ENCODE data around the gene RIMOC1. TPM values are rescaled to one million over a fixed set of nuclear protein-coding genes. Genes with fewer than 3 reads are reported as not detected.

The RIMOC1 gene
- total and polyA plus RNA-seq, 3 experiments from 2014 or later = 8.4 to 36.5 (median 34.6) TPM

- Mint-ChIP-seq H3K27me3 (no peaks in the 10 kb centered on the region), H3K36me3 (peaks cover 6 to 47% (median 21%) of the 10 kb centered on the region in 3 donors), H3K9me3 (no peaks in the 10 kb centered on the region), H3K27ac (peak overlapping the region in 3 of 8 donors; percentile 19 to 79 (median 38)), H3K4me3 (no peak overlapping the region), H3K4me1 (peaks cover 16 to 27% (median 20%) of the 10 kb centered on the region in 3 donors)
- ChIA-PET POLR2A (no interaction called here), CTCF (no interaction called here)
- no peaks in the 10 kb centered on the region for H3K9me3 ChIP-seq (ENCODE audit: low read length)
- peaks cover 14% of the 10 kb centered on the region for H3K36me3 ChIP-seq (ENCODE audit: insufficient read depth, low read length)
- H3K27ac ChIP-seq (ENCODE audit: low read depth, low read length) = no peak overlapping the region
- H3K27me3 ChIP-seq (ENCODE audit: insufficient read depth, low read length, poor library complexity, severe bottlenecking) = no peaks in the 10 kb centered on the region
- no peak for DNase-seq
- peaks cover 12% of the 10 kb centered on the region for H3K4me1 ChIP-seq (ENCODE audit: insufficient read depth, low read length)
- no peak overlapping the region for H3K4me3 ChIP-seq (ENCODE audit: low read length)
These were observed 17.7 kb downstream of the RIMOC1 start for GRCh38 chr5:41921874-41922273.

DNA sequence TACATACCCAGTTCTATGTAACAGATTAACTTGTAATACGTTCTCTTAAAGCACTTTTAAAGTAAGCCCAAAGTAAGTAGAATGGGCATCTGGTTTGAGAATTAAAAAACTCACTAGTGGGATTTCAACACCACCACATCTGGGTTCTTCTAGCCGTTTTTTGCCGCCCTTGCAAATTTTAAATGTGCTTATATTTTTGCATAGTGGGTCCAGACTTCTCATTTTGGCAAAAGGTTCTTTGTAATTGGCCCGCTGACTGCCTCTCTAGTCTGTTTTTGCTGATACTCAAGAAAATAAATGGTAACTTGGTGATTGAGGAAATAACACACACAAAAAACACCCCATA, 20.4 kb downstream of the RIMOC1 start:
- Histone ChIP-seq H3K4me1 (ENCODE audit: insufficient read depth, low read length) (peaks cover 12% of the 10 kb centered on the region), H3K36me3 (ENCODE audit: insufficient read depth, low read length) (no peaks in the 10 kb centered on the region), H3K27me3 (ENCODE audit: insufficient read depth, low read length, poor library complexity, severe bottlenecking) (no peaks in the 10 kb centered on the region), H3K4me3 (ENCODE audit: low read length) (peak overlapping the region; percentile 78), H3K27ac (ENCODE audit: low read depth, low read length) (peak overlapping the region; percentile 98), H3K9me3 (ENCODE audit: low read length) (no peaks in the 10 kb centered on the region)
- no peak for DNase-seq
- H3K27ac Mint-ChIP-seq = peak overlapping the region; percentile 84 to 99 (median 96)
- H3K4me1 Mint-ChIP-seq = peaks cover 19 to 30% (median 25%) of the 10 kb centered on the region in 3 donors
- H3K36me3 Mint-ChIP-seq = peaks cover 0 to 24% (median 12%) of the 10 kb centered on the region in 3 donors
- POLR2A ChIA-PET = interaction anchor here (1.1 to 1.7 kb wide), 3 partner anchors 11 to 54 kb away, joined by 3 to 46 read pairs (median 13); partner anchors contain the start of genes OXCT1 and RIMOC1
- H3K9me3 Mint-ChIP-seq = no peaks in the 10 kb centered on the region
- H3K4me3 Mint-ChIP-seq = peak overlapping the region; percentile 72 to 96 (median 81)
- CTCF ChIA-PET = interaction anchor here (1.0 to 1.4 kb wide), 3 partner anchors 10 to 68 kb away, joined by 3 to 5 read pairs (median 5); partner anchors contain the start of gene RIMOC1
- no peaks in the 10 kb centered on the region for H3K27me3 Mint-ChIP-seq

DNA sequence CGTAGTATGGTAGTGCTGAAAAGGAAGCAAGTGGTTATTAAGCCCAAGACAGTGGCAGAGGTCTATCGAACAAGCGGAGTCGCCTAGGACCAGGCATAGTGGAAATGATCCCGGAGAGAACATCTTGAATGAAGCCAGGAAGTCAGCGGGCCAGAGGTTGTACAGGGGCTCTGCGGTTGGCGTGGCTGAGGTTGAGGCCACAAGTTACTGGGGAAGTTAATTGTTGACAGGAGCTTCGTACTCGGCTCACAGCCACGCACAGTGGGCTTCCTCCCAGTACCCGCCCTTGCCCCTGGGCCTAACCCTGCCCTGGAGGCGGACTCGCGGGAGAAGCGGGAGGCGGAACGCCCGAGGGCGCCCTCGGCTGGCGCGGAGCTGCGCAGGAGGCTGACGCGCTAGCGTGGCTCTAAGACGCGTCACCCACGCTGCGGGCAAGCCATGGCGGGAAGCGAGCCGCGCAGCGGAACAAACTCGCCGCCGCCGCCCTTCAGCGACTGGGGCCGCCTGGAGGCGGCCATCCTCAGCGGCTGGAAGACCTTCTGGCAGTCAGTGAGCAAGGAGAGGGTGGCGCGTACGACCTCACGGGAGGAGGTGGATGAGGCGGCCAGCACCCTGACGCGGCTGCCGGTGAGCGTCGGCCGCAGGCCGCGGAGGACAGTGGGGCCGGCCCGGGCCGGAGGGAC, 20.9 kb downstream of the RIMOC1 start, which contains the start of gene FBXO4:
TSS of gene FBXO4 (plus strand) at position 410 of the 683 bp plus-strand sequence. CDS start at position 439, 29 bp downstream.
- no peaks in the 10 kb centered on the region for H3K9me3 Mint-ChIP-seq
- ChIA-PET POLR2A (interaction anchor here (0.8 to 1.7 kb wide), 5 partner anchors 11 to 65 kb away, joined by 3 to 46 read pairs (median 4); partner anchors contain the start of genes OXCT1 and RIMOC1), CTCF (interaction anchor here (1.0 to 1.4 kb wide), 3 partner anchors 11 to 68 kb away, joined by 3 to 5 read pairs (median 5); partner anchors contain the start of gene RIMOC1)
- Histone ChIP-seq H3K36me3 (ENCODE audit: insufficient read depth, low read length) (no peaks in the 10 kb centered on the region), H3K4me3 (ENCODE audit: low read length) (peak within 1 kb of the TSS; percentile 78), H3K9me3 (ENCODE audit: low read length) (no peaks in the 10 kb centered on the region), H3K27ac (ENCODE audit: low read depth, low read length) (peak within 1 kb of the TSS; percentile 98), H3K4me1 (ENCODE audit: insufficient read depth, low read length) (peaks cover 12% of the 10 kb centered on the region), H3K27me3 (ENCODE audit: insufficient read depth, low read length, poor library complexity, severe bottlenecking) (no peaks in the 10 kb centered on the region)
- peaks cover 0 to 21% (median 8%) of the 10 kb centered on the region in 3 donors for H3K36me3 Mint-ChIP-seq
- no peaks in the 10 kb centered on the region for H3K27me3 Mint-ChIP-seq
- peak; percentile 79 to 93 (median 89) for DNase-seq
- H3K4me3 Mint-ChIP-seq = peak within 1 kb of the TSS; percentile 72 to 96 (median 81)
- peaks cover 19 to 30% (median 25%) of the 10 kb centered on the region in 3 donors for H3K4me1 Mint-ChIP-seq
- peak within 1 kb of the TSS; percentile 84 to 99 (median 96) for H3K27ac Mint-ChIP-seq

GRCh38 chr5:41925555-41925951, 21.4 kb downstream of the RIMOC1 start:
- peak overlapping the region; percentile 84 to 99 (median 96) for H3K27ac Mint-ChIP-seq
- H3K4me3 ChIP-seq (ENCODE audit: low read length) = peak overlapping the region; percentile 78
- H3K27ac ChIP-seq (ENCODE audit: low read depth, low read length) = peak overlapping the region; percentile 98
- H3K9me3 Mint-ChIP-seq = no peaks in the 10 kb centered on the region
- peak overlapping the region; percentile 72 to 96 (median 81) for H3K4me3 Mint-ChIP-seq
- H3K36me3 Mint-ChIP-seq = peaks cover 4 to 20% (median 9%) of the 10 kb centered on the region in 3 donors
- POLR2A ChIA-PET = interaction anchor here (0.8 to 1.7 kb wide), 5 partner anchors 12 to 66 kb away, joined by 3 to 46 read pairs (median 4); partner anchors contain the start of genes OXCT1 and RIMOC1
- peak in 2 of 5 donors; percentile 1 to 45 for DNase-seq
- H3K9me3 ChIP-seq (ENCODE audit: low read length) = no peaks in the 10 kb centered on the region
- no peaks in the 10 kb centered on the region for H3K27me3 Mint-ChIP-seq
- H3K4me1 Mint-ChIP-seq = peaks cover 19 to 30% (median 25%) of the 10 kb centered on the region in 3 donors
- no peaks in the 10 kb centered on the region for H3K27me3 ChIP-seq (ENCODE audit: insufficient read depth, low read length, poor library complexity, severe bottlenecking)
- CTCF ChIA-PET = interaction anchor here (1.0 to 1.4 kb wide), 3 partner anchors 11 to 69 kb away, joined by 3 to 5 read pairs (median 5); partner anchors contain the start of gene RIMOC1
- no peaks in the 10 kb centered on the region for H3K36me3 ChIP-seq (ENCODE audit: insufficient read depth, low read length)
- H3K4me1 ChIP-seq (ENCODE audit: insufficient read depth, low read length) = peaks cover 12% of the 10 kb centered on the region

DNA sequence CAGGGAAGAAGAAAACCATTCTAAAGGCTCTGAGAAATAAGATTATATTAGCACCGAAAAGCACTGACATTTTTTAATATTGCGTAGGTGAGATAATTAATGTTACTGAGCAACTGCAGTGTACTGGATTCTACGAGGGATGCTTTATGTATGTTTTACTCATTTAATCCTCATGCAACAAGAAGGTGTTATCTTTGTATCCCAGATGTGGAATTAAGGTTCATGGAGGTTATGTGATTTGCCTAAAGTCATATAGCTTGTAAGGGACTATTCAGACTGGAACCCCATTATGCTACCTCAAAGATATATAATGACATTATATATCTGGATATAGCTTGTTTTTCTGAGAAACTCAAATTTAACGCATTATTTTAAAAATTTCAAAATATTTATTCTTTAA, 23.5 kb downstream of the RIMOC1 start:
- Histone ChIP-seq H3K9me3 (ENCODE audit: low read length) (no peaks in the 10 kb centered on the region), H3K27ac (ENCODE audit: low read depth, low read length) (no peak overlapping the region), H3K4me3 (ENCODE audit: low read length) (no peak overlapping the region), H3K36me3 (ENCODE audit: insufficient read depth, low read length) (no peaks in the 10 kb centered on the region), H3K4me1 (ENCODE audit: insufficient read depth, low read length) (peaks cover 12% of the 10 kb centered on the region), H3K27me3 (ENCODE audit: insufficient read depth, low read length, poor library complexity, severe bottlenecking) (no peaks in the 10 kb centered on the region)
- peaks cover 14 to 25% (median 14%) of the 10 kb centered on the region in 3 donors for H3K36me3 Mint-ChIP-seq
- peak overlapping the region in 1 of 8 donors; percentile 84 for H3K27ac Mint-ChIP-seq
- peaks cover 19 to 28% (median 25%) of the 10 kb centered on the region in 3 donors for H3K4me1 Mint-ChIP-seq
- POLR2A ChIA-PET = no interaction called here
- H3K27me3 Mint-ChIP-seq = no peaks in the 10 kb centered on the region
- no peaks in the 10 kb centered on the region for H3K9me3 Mint-ChIP-seq
- DNase-seq = no peak
- peak overlapping the region in 1 of 7 donors; percentile 74 for H3K4me3 Mint-ChIP-seq
- CTCF ChIA-PET = interaction anchor here (0.9 to 1.4 kb wide), 2 partner anchors 24 to 57 kb away, joined by 3 read pairs; partner anchors contain the start of gene RIMOC1

GRCh38 chr5:41929035-41929434, 24.9 kb downstream of the RIMOC1 start:
- no peaks in the 10 kb centered on the region for H3K27me3 Mint-ChIP-seq
- H3K27ac ChIP-seq (ENCODE audit: low read depth, low read length) = no peak overlapping the region
- no peaks in the 10 kb centered on the region for H3K9me3 ChIP-seq (ENCODE audit: low read length)
- DNase-seq = no peak
- H3K36me3 ChIP-seq (ENCODE audit: insufficient read depth, low read length) = peaks cover 2% of the 10 kb centered on the region
- H3K27ac Mint-ChIP-seq = peak overlapping the region in 1 of 8 donors; percentile 34
- H3K4me1 ChIP-seq (ENCODE audit: insufficient read depth, low read length) = peaks cover 12% of the 10 kb centered on the region
- H3K36me3 Mint-ChIP-seq = peaks cover 19 to 31% (median 20%) of the 10 kb centered on the region in 3 donors
- no peak overlapping the region for H3K4me3 ChIP-seq (ENCODE audit: low read length)
- H3K27me3 ChIP-seq (ENCODE audit: insufficient read depth, low read length, poor library complexity, severe bottlenecking) = no peaks in the 10 kb centered on the region
- no peaks in the 10 kb centered on the region for H3K9me3 Mint-ChIP-seq
- ChIA-PET POLR2A (no interaction called here), CTCF (interaction anchor here (0.9 to 1.1 kb wide), 2 partner anchors 18 to 24 kb away, joined by 3 read pairs; partner anchors contain the start of gene RIMOC1)
- peaks cover 19 to 28% (median 25%) of the 10 kb centered on the region in 3 donors for H3K4me1 Mint-ChIP-seq
- H3K4me3 Mint-ChIP-seq = no peak overlapping the region

DNA sequence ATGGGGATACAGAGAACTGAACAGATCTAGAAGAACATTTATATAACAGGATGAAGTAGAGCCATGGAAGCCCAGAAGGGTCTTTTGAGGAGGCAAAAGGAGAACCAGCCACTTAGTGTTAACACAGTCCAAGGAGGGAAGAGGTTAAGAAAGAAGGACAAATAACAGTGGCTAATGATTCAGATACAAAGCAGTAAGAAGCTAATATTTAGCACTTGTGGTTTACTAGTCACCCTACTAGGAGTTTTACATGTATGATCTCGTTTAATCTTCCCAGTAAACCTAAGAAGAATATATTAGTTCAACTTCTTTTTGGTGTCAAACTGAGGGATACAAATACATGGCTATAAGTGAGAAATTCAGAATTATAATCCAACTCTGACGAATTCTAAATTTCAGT, 28.6 kb downstream of the RIMOC1 start:
- H3K4me1 Mint-ChIP-seq = no peaks in the 10 kb centered on the region
- Histone ChIP-seq H3K4me1 (ENCODE audit: insufficient read depth, low read length) (no peaks in the 10 kb centered on the region), H3K27ac (ENCODE audit: low read depth, low read length) (no peak overlapping the region), H3K27me3 (ENCODE audit: insufficient read depth, low read length, poor library complexity, severe bottlenecking) (no peaks in the 10 kb centered on the region), H3K4me3 (ENCODE audit: low read length) (no peak overlapping the region), H3K9me3 (ENCODE audit: low read length) (no peaks in the 10 kb centered on the region), H3K36me3 (ENCODE audit: insufficient read depth, low read length) (peaks cover 6% of the 10 kb centered on the region)
- no peak for DNase-seq
- POLR2A ChIA-PET = no interaction called here
- peaks cover 19 to 57% (median 30%) of the 10 kb centered on the region in 3 donors for H3K36me3 Mint-ChIP-seq
- H3K27ac Mint-ChIP-seq = no peak overlapping the region
- no peaks in the 10 kb centered on the region for H3K27me3 Mint-ChIP-seq
- no peaks in the 10 kb centered on the region for H3K9me3 Mint-ChIP-seq
- CTCF ChIA-PET = no interaction called here
- no peak overlapping the region for H3K4me3 Mint-ChIP-seq

GRCh38 chr5:41935544-41935943, 31.4 kb downstream of the RIMOC1 start:
- POLR2A ChIA-PET = no interaction called here
- Mint-ChIP-seq H3K9me3 (no peaks in the 10 kb centered on the region), H3K27ac (no peak overlapping the region), H3K36me3 (peaks cover 17 to 64% (median 30%) of the 10 kb centered on the region in 3 donors), H3K4me3 (no peak overlapping the region), H3K4me1 (no peaks in the 10 kb centered on the region), H3K27me3 (no peaks in the 10 kb centered on the region)
- Histone ChIP-seq H3K36me3 (ENCODE audit: insufficient read depth, low read length) (peaks cover 6% of the 10 kb centered on the region), H3K27ac (ENCODE audit: low read depth, low read length) (no peak overlapping the region), H3K4me3 (ENCODE audit: low read length) (no peak overlapping the region), H3K9me3 (ENCODE audit: low read length) (no peaks in the 10 kb centered on the region), H3K27me3 (ENCODE audit: insufficient read depth, low read length, poor library complexity, severe bottlenecking) (no peaks in the 10 kb centered on the region), H3K4me1 (ENCODE audit: insufficient read depth, low read length) (no peaks in the 10 kb centered on the region)
- DNase-seq = no peak
- CTCF ChIA-PET = no interaction called here
